ENCODE data around the gene GOLGA8G.
"Not testable (repeated sequence)": the region's sequence is repeated elsewhere in the genome, so short reads cannot be mapped to it uniquely, and the experiment has no call there.

GOLGA8G gene

GRCh38 chr15:28532954-28533353 is at the start of gene GOLGA8G:
TSS of gene GOLGA8G (minus strand) at chr15:28532971. CDS start at chr15:28532909, 62 bp downstream.
- DNase-seq: not testable (repeated sequence)

- not testable (repeated sequence) for DNase-seq
These were observed 40.6 kb upstream of the GOLGA8G start for GRCh38 chr15:28573351-28573750.

- not testable (repeated sequence) for DNase-seq
These were observed 20.5 kb upstream of the GOLGA8G start, which contains the start of gene GOLGA6L25 for GRCh38 chr15:28553268-28553667. TSS of gene GOLGA6L25 (plus strand) at chr15:28553568. CDS start at chr15:28553629, 61 bp downstream.

- DNase-seq: not testable (repeated sequence)
These were observed 17.6 kb downstream of the GOLGA8G start for GRCh38 chr15:28515208-28515607.

GRCh38 chr15:28514128-28514527 is 18.6 kb downstream of the GOLGA8G start:
- DNase-seq: not testable (repeated sequence)

- not testable (repeated sequence) for DNase-seq
These were observed 24.4 kb downstream of the GOLGA8G start for GRCh38 chr15:28508217-28508889.

GRCh38 chr15:28481340-28481739 is 51.4 kb downstream of the GOLGA8G start:
- DNase-seq: not testable (repeated sequence)

All from activated CD4-positive, alpha-beta T cell treated with anti-CD3 and anti-CD28 coated beads, Interleukin-2, Interleukin-6, amounts not matched to agents 100 ng/mL and 50 ng/mL, durations not matched to agents 16 hours and 8 hours (primary cell).